PC-9 (cell line): ENCODE results near the gene DRD1. TPM values are rescaled to one million over a fixed set of nuclear protein-coding genes. Genes with fewer than 3 reads are reported as not detected.

Experiments used
- BruUV-seq: library from RNA; stranded (reverse); fragments of 400-500 nt; replicated peaks from 2 replicates; lab custom pipeline; 2021; lab: Mats Ljungman, UMichigan
- CTCF ChIA-PET: fragments of 300-600 bp; sonication (Branson Sonifier 250); formaldehyde crosslinking; loops from one replicate; lab custom pipeline; 2022; ENCODE audit warnings: antibody characterized with exemption; lab: Charles Lee
- POLR2A ChIA-PET: fragments of 300-600 bp; sonication (Branson Sonifier 250); formaldehyde crosslinking; loops from one replicate; lab custom pipeline; 2022; ENCODE audit warnings: antibody characterized with exemption; ENCODE audit not compliant: unreplicated experiment; lab: Charles Lee
- DNase-seq, 2 experiments: peaks; one replicate each; pipeline versions ENCODE4 v3.0.0 to v3.0.0-alpha.2; 2015 to 2022; ENCODE audit warnings: mixed read lengths in 1 of 2
- H2AFZ ChIP-seq: fragments of 200-600 bp; sonication (generic); 2 replicates; pipeline ENCODE4 v1.8.1; 2017; ENCODE audit warnings: antibody characterized with exemption
- H3F3A ChIP-seq: fragments of 200-600 bp; sonication (generic); 2 replicates; pipeline ENCODE4 v1.8.1; 2017; ENCODE audit warnings: antibody characterized with exemption, mild to moderate bottlenecking, low read depth; ENCODE audit not compliant: insufficient read depth
- H3K27ac ChIP-seq: fragments of 200-600 bp; sonication (generic); 2 replicates; pipeline ENCODE4 v1.6.1; 2016; ENCODE audit warnings: mixed run types
- H3K27me3 ChIP-seq: fragments of 200-600 bp; sonication (generic); 2 replicates; pipeline ENCODE4 v1.6.1; 2016; ENCODE audit warnings: low read depth, mixed run types; ENCODE audit not compliant: insufficient read depth
- H3K36me3 ChIP-seq: fragments of 200-600 bp; sonication (generic); 2 replicates; pipeline ENCODE4 v1.6.1; 2016; ENCODE audit warnings: low read depth, mixed run types
- H3K4me1 ChIP-seq: fragments of 200-600 bp; sonication (generic); replicated peaks from 2 replicates; pipeline ENCODE4 v1.6.1; 2016; ENCODE audit warnings: mixed run types; ENCODE audit not compliant: insufficient read depth
- H3K4me2 ChIP-seq: fragments of 200-600 bp; sonication (generic); 2 replicates; pipeline ENCODE4 v1.6.1; 2017; ENCODE audit warnings: mixed run types
- H3K4me3 ChIP-seq: fragments of 200-600 bp; sonication (generic); 2 replicates; pipeline ENCODE4 v1.6.1; 2016; ENCODE audit warnings: mixed run types
- H3K79me2 ChIP-seq: fragments of 200-600 bp; sonication (generic); 2 replicates; pipeline ENCODE4 v1.6.1; 2017; ENCODE audit warnings: low read depth, mixed run types
- H3K9me2 ChIP-seq: fragments of 200-600 bp; sonication (generic); 2 replicates; pipeline ENCODE4 v1.8.1; 2017; ENCODE audit warnings: mild to moderate bottlenecking; ENCODE audit not compliant: insufficient read depth
- H3K9me3 ChIP-seq: fragments of 200-600 bp; sonication (generic); 2 replicates; pipeline ENCODE4 v1.8.1; 2016; ENCODE audit warnings: low read depth; ENCODE audit not compliant: insufficient read depth
- H4K20me1 ChIP-seq: fragments of 200-600 bp; sonication (generic); 2 replicates; pipeline ENCODE4 v1.8.1; 2017; ENCODE audit not compliant: insufficient read depth
- EZH2 ChIP-seq: fragments of 200-600 bp; sonication (generic); IDR thresholded peaks from 2 replicates; pipeline ENCODE4 v1.8.0; 2017; ENCODE audit warnings: antibody characterized with exemption, low read depth
- intact Hi-C: fragments of 100-400 bp; cut with micrococcal nuclease; formaldehyde crosslinking; loops from one replicate; pipeline ENCODE4 v1.10.0; 2022; ENCODE audit not compliant: unreplicated experiment
- total RNA-seq: library from RNA; stranded (reverse); gene quantifications from 2 replicates; pipeline ENCODE4 v1.2.3, GENCODE V29; 2021
- TF ChIP-seq, protein P1 (sequence below): fragments of 200-600 bp; sonication (generic); conservative IDR thresholded peaks from 2 replicates; pipeline ENCODE4 v1.6.1; 2017; ENCODE audit warnings: mixed run types, antibody characterized with exemption, mild to moderate bottlenecking, moderate library complexity

DRD1 gene
- total RNA-seq, 1 experiment from 2014 or later: not detected

DNA sequence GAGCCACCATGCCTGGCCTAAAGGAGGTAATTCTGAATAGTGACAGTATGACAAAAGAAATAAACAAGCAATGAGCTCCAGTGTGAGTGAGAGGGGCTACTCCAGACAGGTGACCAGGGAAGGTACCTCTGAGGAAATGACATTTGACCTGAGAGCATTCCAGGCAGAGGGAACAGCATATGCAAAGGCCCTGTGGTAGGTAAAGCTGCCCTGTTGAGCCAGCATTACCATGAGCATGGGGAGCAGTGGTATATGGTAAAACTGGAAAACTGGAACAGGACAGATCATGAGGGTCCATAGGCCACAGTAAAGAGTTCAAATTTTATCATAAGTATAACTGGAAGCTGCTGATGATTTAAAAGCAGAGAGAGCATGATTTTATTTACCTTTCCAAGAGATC lies 28.4 kb upstream of the DRD1 start:
- no peak overlapping the region for H3K4me3 ChIP-seq
- H2AFZ ChIP-seq: no peak overlapping the region
- no peak for DNase-seq
- TF ChIP-seq, protein P1, sequence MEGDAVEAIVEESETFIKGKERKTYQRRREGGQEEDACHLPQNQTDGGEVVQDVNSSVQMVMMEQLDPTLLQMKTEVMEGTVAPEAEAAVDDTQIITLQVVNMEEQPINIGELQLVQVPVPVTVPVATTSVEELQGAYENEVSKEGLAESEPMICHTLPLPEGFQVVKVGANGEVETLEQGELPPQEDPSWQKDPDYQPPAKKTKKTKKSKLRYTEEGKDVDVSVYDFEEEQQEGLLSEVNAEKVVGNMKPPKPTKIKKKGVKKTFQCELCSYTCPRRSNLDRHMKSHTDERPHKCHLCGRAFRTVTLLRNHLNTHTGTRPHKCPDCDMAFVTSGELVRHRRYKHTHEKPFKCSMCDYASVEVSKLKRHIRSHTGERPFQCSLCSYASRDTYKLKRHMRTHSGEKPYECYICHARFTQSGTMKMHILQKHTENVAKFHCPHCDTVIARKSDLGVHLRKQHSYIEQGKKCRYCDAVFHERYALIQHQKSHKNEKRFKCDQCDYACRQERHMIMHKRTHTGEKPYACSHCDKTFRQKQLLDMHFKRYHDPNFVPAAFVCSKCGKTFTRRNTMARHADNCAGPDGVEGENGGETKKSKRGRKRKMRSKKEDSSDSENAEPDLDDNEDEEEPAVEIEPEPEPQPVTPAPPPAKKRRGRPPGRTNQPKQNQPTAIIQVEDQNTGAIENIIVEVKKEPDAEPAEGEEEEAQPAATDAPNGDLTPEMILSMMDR: no peak
- TF ChIP-seq EZH2: no peak
- no peaks in the 10 kb centered on the region for H3K79me2 ChIP-seq
- CTCF ChIA-PET: no interaction called here
- no peaks in the 10 kb centered on the region for H4K20me1 ChIP-seq
- no peaks in the 10 kb centered on the region for H3K4me1 ChIP-seq
- POLR2A ChIA-PET: no interaction called here
- intact Hi-C loops: no loop called here
- no peaks in the 10 kb centered on the region for H3K9me3 ChIP-seq
- no peak overlapping the region for H3K4me2 ChIP-seq
- no peaks in the 10 kb centered on the region for H3K36me3 ChIP-seq
- H3F3A ChIP-seq: no peaks in the 10 kb centered on the region
- no peaks in the 10 kb centered on the region for H3K9me2 ChIP-seq
- no peak overlapping the region for H3K27ac ChIP-seq
- BruUV-seq: no TSS peak
- peaks cover 87% of the 10 kb centered on the region for H3K27me3 ChIP-seq

DNA sequence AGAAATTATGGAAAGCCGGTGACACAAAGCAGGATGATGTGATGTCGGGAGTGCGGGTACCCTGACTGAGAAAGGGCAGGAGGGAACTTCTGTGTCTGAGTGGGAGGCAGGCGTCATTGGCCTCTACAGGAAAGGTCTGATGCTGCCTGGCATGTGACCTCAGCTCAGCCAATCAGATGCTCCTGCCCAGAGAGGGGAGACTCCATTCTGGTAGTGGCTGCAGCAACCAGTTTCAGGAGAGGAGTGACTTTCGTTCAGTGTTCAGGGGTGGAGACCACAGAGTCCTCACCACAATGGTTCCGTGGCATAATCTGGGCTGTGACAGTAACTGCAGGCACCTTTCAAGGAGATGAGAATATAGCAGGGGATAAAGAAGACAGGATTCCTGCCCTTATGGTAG lies 27.6 kb upstream of the DRD1 start:
- H2AFZ ChIP-seq: no peak overlapping the region
- H3K36me3 ChIP-seq: no peaks in the 10 kb centered on the region
- no peaks in the 10 kb centered on the region for H3K9me2 ChIP-seq
- H3K79me2 ChIP-seq: no peaks in the 10 kb centered on the region
- ChIA-PET POLR2A (no interaction called here), CTCF (no interaction called here)
- no peak overlapping the region for H3K4me3 ChIP-seq
- no peaks in the 10 kb centered on the region for H4K20me1 ChIP-seq
- no peak overlapping the region for H3K4me2 ChIP-seq
- DNase-seq: no peak
- BruUV-seq: no TSS peak
- intact Hi-C loops: no loop called here
- no peak overlapping the region for H3K27ac ChIP-seq
- no peaks in the 10 kb centered on the region for H3K9me3 ChIP-seq
- no peaks in the 10 kb centered on the region for H3F3A ChIP-seq
- TF ChIP-seq EZH2: no peak
- TF ChIP-seq, protein P1: no peak
- peaks cover 94% of the 10 kb centered on the region for H3K27me3 ChIP-seq
- H3K4me1 ChIP-seq: no peaks in the 10 kb centered on the region

DNA sequence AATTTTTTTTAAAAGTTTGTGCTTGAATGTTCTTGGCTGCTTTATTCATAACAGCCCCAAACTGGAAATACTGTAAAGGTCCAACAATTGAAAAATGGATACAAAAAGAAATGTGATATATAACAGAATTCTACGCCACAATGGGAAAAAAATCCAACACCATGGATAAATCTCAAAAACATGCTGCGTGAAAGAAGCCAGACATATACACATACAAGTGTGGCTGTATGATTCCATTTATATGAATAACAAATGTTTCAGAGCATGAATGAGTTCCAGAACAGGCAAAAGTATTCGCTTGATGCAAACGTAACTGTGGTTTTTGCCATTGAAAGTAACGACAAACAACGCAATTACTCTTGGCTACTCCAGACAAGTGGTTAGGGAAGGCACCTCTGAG lies 27.2 kb upstream of the DRD1 start:
- H3K4me2 ChIP-seq: no peak overlapping the region
- H3K79me2 ChIP-seq: no peaks in the 10 kb centered on the region
- no peak overlapping the region for H3K27ac ChIP-seq
- no peaks in the 10 kb centered on the region for H3K36me3 ChIP-seq
- no peak for DNase-seq
- POLR2A ChIA-PET: no interaction called here
- TF ChIP-seq, protein P1: no peak
- TF ChIP-seq EZH2: no peak
- H3K27me3 ChIP-seq: peaks cover 94% of the 10 kb centered on the region
- no peak overlapping the region for H2AFZ ChIP-seq
- no peaks in the 10 kb centered on the region for H3K9me2 ChIP-seq
- no peaks in the 10 kb centered on the region for H3F3A ChIP-seq
- intact Hi-C loops: no loop called here
- no peaks in the 10 kb centered on the region for H3K9me3 ChIP-seq
- no peaks in the 10 kb centered on the region for H4K20me1 ChIP-seq
- H3K4me1 ChIP-seq: no peaks in the 10 kb centered on the region
- no peak overlapping the region for H3K4me3 ChIP-seq
- CTCF ChIA-PET: no interaction called here
- BruUV-seq: no TSS peak
